HepG2 (cell line): Measurements from ENCODE around the gene OR2A42. TPM values are rescaled to one million over a fixed set of nuclear protein-coding genes. Genes with fewer than 3 reads are reported as not detected.
"Not testable (repeated sequence)": the region's sequence is repeated elsewhere in the genome, so short reads cannot be mapped to it uniquely, and the experiment has no call there.

ENCODE experiments used
- ATAC-seq: fragments of 200-7000 bp; cut with Tn5 transposase; 3 replicates; pipeline ENCODE4 v1.9.1; 2020; ENCODE audit warnings: mild to moderate bottlenecking, moderate library complexity
- BruUV-seq: library from RNA; stranded (reverse); fragments of 400-500 nt; replicated peaks from 2 replicates; lab custom pipeline; 2021; lab: Mats Ljungman, UMichigan
- CTCF ChIA-PET: fragments of 300-600 bp; formaldehyde crosslinking; extraction: SDS; loops from one replicate; lab custom pipeline; 2021; ENCODE audit warnings: low total read pairs, inconsistent platforms, low intra/inter-chr PET ratio; lab: Yijun Ruan, JAX
- POLR2A ChIA-PET: fragments of 350-600 bp; sonication (Branson Sonifier 250); formaldehyde crosslinking; loops from one replicate; lab custom pipeline; 2020; ENCODE audit warnings: antibody characterized with exemption, inconsistent platforms; lab: Yijun Ruan, JAX
- DNase-seq: peaks from one replicate; pipeline ENCODE4 v3.0.0-alpha.2; 2015; ENCODE audit warnings: low spot score
- FAIRE-seq: peaks from 3 replicates; lab custom pipeline; 2011; peaks lifted over from hg19 to GRCh38; lab: Jason Lieb, UNC
- H2AFZ ChIP-seq: one replicate; pipeline ENCODE4 v1.6.1; 2011; ENCODE audit warnings: low read length, inconsistent platforms
- H3K27ac ChIP-seq: fragments of 300-600 bp; 3 replicates; pipeline ENCODE4 v1.8.0; 2011; ENCODE audit warnings: mixed run types, mild to moderate bottlenecking, mixed read lengths, low read length, inconsistent platforms; ENCODE audit not compliant: insufficient read depth; ENCODE audit errors: extremely low read length
- H3K27me3 ChIP-seq, 2 experiments: fragments of 200-600 bp in 1 of 2; 2 replicates in 1 of 2; 3 replicates in 1 of 2; pipeline versions ENCODE4 v1.6.0 to v1.8.0; 2011; ENCODE audit warnings: low read length in 2 of 2, mild to moderate bottlenecking in 2 of 2, moderate library complexity in 2 of 2, inconsistent platforms in 1 of 2; ENCODE audit not compliant: insufficient read depth in 2 of 2, control insufficient read depth in 1 of 2
- H3K36me3 ChIP-seq, 2 experiments: fragments of 200-600 bp in 1 of 2; replicated peaks in 1 of 2; 2 replicates in 1 of 2; 3 replicates in 1 of 2; pipeline versions ENCODE4 v1.5.1 to v1.8.0; 2011; ENCODE audit warnings: low read length in 2 of 2, inconsistent platforms in 1 of 2; ENCODE audit not compliant: insufficient read depth in 2 of 2, control insufficient read depth in 1 of 2
- H3K4me1 ChIP-seq: 2 replicates; pipeline ENCODE4 v1.5.1; 2012; ENCODE audit warnings: low read length, inconsistent platforms; ENCODE audit not compliant: insufficient read depth
- H3K4me2 ChIP-seq: 2 replicates; pipeline ENCODE4 v1.6.0; 2011; ENCODE audit warnings: low read depth, low read length, inconsistent platforms
- H3K4me3 ChIP-seq, 3 experiments: fragments of 200-600 bp in 1 of 3; sonication (generic), shearing (Covaris generic) in 1 of 3; replicated peaks in 1 of 3; 2 replicates each; pipeline ENCODE4 v1.5.1; 2011 to 2016; ENCODE audit warnings: low read length in 3 of 3, inconsistent platforms in 2 of 3, low read depth in 2 of 3, mild to moderate bottlenecking in 2 of 3, control low read depth in 1 of 3, mixed read lengths in 1 of 3; ENCODE audit not compliant: insufficient read depth in 1 of 3
- H3K79me2 ChIP-seq: one replicate; pipeline ENCODE4 v1.6.1; 2011; ENCODE audit warnings: low read length, inconsistent platforms; ENCODE audit not compliant: insufficient read depth
- H3K9ac ChIP-seq: 2 replicates; pipeline ENCODE4 v1.6.0; 2011; ENCODE audit warnings: mild to moderate bottlenecking, low read depth, low read length, inconsistent platforms; ENCODE audit not compliant: insufficient read depth
- H3K9me3 ChIP-seq: 2 replicates; pipeline ENCODE4 v1.5.1; 2012; ENCODE audit warnings: mild to moderate bottlenecking, low read length
- H4K20me1 ChIP-seq: 2 replicates; pipeline ENCODE4 v1.6.0; 2011; ENCODE audit warnings: inconsistent platforms, mild to moderate bottlenecking, low read length, moderate library complexity; ENCODE audit not compliant: insufficient read depth
- WGBS: methylation state at CpG from one replicate; pipeline ENCODE4 v1.1.6; 2017; ENCODE audit warnings: low lambda C conversion rate; 5-methylcytosine and 5-hydroxymethylcytosine counted together
- in situ Hi-C: cut with HindIII; loops from 2 replicates; pipeline ENCODE4 v1.10.0; 2017; ENCODE audit warnings: low pct_unique_long_range_greater_than_20kb; ENCODE audit not compliant: extremely low pct_ligation_motif_present
- intact Hi-C: fragments of 100-400 bp; cut with micrococcal nuclease; formaldehyde crosslinking; loops from one replicate; pipeline ENCODE4 v1.10.0; 2022; ENCODE audit not compliant: unreplicated experiment
- polyA plus RNA-seq, 8 experiments: library from polyadenylated mRNA; depleted of rRNA in 3 of 8; stranded (reverse) in 7 of 8; unstranded in 1 of 8; fragments of >200 nt; fragmentation: Illumina TruSeq in 4 of 8; extraction: Trizol in 4 of 8; gene quantifications; 2 replicates each; pipeline versions ENCODE4 v1.2.1 to v1.2.3, GENCODE V29; 2011 to 2016; ENCODE audit warnings: low read depth in 4 of 8, missing spikeins in 1 of 8, mixed read lengths in 1 of 8; ENCODE audit not compliant: insufficient read depth in 1 of 8
- total RNA-seq, 5 experiments: library from RNA; depleted of rRNA; stranded (reverse); fragments of >200 nt; fragmentation: Illumina TruSeq; extraction: Trizol; gene quantifications; 2 replicates each; pipeline ENCODE4 v1.2.3, GENCODE V29; 2016; ENCODE audit warnings: low read depth in 1 of 5

The OR2A42 gene
- total and polyA plus RNA-seq, 2 of the 13 experiments (the other 11 are each of a cell fraction or from before 2014, with no cell fraction given) = not detected

DNA sequence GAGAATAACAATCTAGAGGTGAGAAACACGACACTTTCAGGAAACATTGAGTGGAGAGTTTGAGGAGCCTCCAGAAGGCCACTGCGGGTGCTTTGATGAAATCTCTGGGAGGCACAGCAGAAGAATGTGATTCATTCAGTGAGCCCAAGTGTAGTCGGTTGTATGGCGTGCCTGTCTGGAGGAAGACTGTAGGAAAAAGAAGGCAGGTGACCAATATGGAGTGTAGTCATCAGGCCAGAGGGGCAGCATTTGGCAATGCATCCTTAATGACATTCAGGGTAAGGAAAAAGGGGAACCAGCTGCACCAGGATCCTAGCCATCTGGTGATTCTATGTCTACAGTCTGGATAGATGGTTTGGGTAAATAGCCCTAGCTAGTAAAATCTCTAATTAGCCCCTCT is 12.9 kb upstream of the OR2A42 start:
- H3K4me2 ChIP-seq, H3K9me3 ChIP-seq, DNase-seq, H3K27me3 ChIP-seq, H3K36me3 ChIP-seq, H3K4me3 ChIP-seq, H3K79me2 ChIP-seq, H2AFZ ChIP-seq, intact Hi-C loops, FAIRE-seq, H3K9ac ChIP-seq, BruUV-seq, in situ Hi-C loops, POLR2A ChIA-PET, CTCF ChIA-PET, H3K27ac ChIP-seq, H4K20me1 ChIP-seq, H3K4me1 ChIP-seq, ATAC-seq: not testable (repeated sequence)
- no CpG with 5 or more reads among the region's 4 CpGs for WGBS

DNA sequence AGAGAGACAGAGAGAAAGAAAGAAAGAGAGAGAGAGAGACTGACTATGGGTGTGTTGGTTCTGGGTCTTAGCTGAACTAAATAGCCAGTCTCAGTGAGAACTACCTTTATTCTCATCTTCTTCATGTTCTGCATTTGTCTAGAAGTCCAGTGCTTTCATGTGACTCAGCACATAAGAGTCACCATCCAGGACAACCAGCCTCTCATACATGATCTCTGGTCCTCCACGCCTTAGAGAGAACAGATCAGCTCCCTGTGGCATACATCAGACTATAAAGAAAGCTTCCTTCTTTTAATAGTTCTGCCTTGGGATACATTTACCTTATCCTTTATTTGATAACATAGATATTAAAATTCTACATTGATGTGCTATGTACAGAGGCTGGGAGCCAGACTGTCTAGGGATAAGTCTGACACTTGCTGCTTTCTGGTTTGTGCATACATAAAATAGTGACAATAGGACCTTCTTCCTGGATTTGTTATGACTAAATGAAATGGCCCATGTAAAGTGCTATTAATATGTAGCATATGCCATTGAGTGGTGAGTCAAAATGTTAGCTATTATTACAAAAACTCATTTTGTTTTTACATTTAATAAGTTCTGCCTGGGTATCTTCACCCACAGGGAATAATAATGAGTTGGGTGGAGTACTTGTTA is 8.4 kb upstream of the OR2A42 start:
- H3K4me1 ChIP-seq, ATAC-seq, H3K4me2 ChIP-seq, CTCF ChIA-PET, H3K27me3 ChIP-seq, H4K20me1 ChIP-seq, H3K36me3 ChIP-seq, H3K9ac ChIP-seq, H2AFZ ChIP-seq, DNase-seq, H3K9me3 ChIP-seq, in situ Hi-C loops, BruUV-seq, intact Hi-C loops, H3K79me2 ChIP-seq, FAIRE-seq, H3K27ac ChIP-seq, H3K4me3 ChIP-seq, POLR2A ChIA-PET: not testable (repeated sequence)
- WGBS = no CpG with 5 or more reads among the region's 1 CpG

DNA sequence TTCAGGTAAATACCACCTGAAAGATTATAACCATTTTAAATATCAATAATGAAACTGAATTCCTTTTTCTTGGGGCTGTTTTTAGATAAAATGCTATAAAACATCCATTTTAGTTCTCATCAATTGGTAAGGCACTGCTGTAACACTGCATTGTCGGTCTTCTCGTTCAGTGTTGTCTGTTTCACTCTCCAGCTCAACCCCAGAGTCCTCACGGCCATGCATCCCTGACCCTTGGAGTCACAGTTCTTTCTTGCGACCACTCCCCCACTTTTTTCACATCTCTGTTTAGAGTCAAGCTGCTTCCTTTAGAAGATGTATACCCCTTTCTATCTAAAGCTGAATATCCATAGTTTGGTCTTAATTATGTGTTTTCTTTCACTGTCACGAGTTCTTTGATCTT is 7.6 kb upstream of the OR2A42 start:
- H3K4me3 ChIP-seq, CTCF ChIA-PET, H3K4me1 ChIP-seq, H3K4me2 ChIP-seq, H4K20me1 ChIP-seq, intact Hi-C loops, FAIRE-seq, H3K9me3 ChIP-seq, DNase-seq, H3K9ac ChIP-seq, ATAC-seq, POLR2A ChIA-PET, H3K79me2 ChIP-seq, H3K36me3 ChIP-seq, in situ Hi-C loops, BruUV-seq, H2AFZ ChIP-seq, H3K27me3 ChIP-seq, H3K27ac ChIP-seq: not testable (repeated sequence)
- no CpG with 5 or more reads among the region's 5 CpGs for WGBS

DNA sequence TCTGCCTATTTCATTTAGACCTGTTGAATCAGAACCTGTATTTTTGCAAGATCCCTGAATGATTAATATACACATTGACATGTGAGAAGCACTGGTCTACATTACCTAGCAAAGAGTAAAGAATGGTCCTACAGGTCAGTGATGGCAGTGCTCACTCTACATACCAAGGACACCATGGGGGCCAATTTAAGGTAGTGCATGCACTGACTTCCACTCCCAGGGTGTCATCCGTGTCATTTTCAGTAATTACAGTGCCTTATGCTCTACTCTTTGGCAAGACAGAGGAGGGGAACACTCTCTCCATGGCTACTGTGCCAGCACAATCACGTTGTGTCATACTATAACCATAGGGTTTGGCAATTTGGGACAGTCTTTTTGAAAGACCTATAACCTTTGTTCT is 6.0 kb upstream of the OR2A42 start:
- H2AFZ ChIP-seq, H3K27me3 ChIP-seq, H4K20me1 ChIP-seq, DNase-seq, POLR2A ChIA-PET, H3K4me2 ChIP-seq, H3K9ac ChIP-seq, in situ Hi-C loops, ATAC-seq, H3K36me3 ChIP-seq, H3K27ac ChIP-seq, FAIRE-seq, H3K9me3 ChIP-seq, intact Hi-C loops, CTCF ChIA-PET, H3K4me3 ChIP-seq, H3K4me1 ChIP-seq, BruUV-seq, H3K79me2 ChIP-seq: not testable (repeated sequence)
- no CpG with 5 or more reads among the region's 2 CpGs for WGBS
